Esophagus squamous epithelium (tissue), 4 donors: ENCODE measurements around the gene SEC14L5.

ENCODE experiments used
- POLR2A ChIP-seq, 4 donors: fragments of 450-650 bp; IDR thresholded peaks; one replicate each; pipeline ENCODE4 v1.6.1; 2017; ENCODE audit warnings: antibody characterized with exemption in 4 of 4, mild to moderate bottlenecking in 4 of 4, moderate library complexity in 3 of 4
- TF ChIP-seq, protein P1 (sequence below), 6 experiments: fragments of 450-650 bp in 4 of 6; fragments of 200-600 bp in 2 of 6; sonication (generic) in 2 of 6; IDR thresholded peaks; one replicate each; pipeline ENCODE4 v1.5.1; 2016 to 2019; ENCODE audit warnings: antibody characterized with exemption in 6 of 6, mild to moderate bottlenecking in 4 of 6, moderate library complexity in 4 of 6

DNA sequence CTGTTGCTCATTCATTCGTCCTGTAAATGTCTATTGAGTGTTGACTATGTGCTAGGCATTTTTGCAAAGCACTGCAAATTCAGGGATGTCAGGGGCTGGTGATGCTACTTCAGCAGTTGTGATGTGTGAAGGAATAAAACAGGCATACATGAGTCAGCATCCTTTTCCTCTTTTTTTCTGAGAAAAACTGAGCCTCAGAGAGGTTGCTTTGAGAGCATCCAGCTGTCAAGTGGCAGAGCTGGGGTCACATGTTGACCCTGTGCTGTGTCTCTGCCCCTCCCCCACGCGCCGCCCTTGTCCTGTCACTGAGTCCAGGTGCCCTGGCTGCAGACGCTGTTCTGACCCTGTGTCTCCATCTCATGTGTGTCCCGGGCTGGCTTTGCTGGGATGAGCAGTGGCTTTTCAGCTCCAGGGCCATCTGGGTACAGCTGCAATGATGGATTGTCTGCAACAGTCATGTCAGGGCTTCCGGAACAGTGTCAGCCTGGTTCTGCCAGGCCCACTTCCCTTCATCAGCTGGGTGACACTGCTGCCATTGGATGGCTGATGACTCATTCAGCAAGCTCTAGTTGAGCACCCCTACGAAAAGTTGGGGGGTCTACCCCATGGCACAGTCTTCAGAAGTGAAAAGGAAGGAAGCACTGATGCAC is 14.9 kb downstream of the SEC14L5 start:
- TF ChIP-seq, protein P1, sequence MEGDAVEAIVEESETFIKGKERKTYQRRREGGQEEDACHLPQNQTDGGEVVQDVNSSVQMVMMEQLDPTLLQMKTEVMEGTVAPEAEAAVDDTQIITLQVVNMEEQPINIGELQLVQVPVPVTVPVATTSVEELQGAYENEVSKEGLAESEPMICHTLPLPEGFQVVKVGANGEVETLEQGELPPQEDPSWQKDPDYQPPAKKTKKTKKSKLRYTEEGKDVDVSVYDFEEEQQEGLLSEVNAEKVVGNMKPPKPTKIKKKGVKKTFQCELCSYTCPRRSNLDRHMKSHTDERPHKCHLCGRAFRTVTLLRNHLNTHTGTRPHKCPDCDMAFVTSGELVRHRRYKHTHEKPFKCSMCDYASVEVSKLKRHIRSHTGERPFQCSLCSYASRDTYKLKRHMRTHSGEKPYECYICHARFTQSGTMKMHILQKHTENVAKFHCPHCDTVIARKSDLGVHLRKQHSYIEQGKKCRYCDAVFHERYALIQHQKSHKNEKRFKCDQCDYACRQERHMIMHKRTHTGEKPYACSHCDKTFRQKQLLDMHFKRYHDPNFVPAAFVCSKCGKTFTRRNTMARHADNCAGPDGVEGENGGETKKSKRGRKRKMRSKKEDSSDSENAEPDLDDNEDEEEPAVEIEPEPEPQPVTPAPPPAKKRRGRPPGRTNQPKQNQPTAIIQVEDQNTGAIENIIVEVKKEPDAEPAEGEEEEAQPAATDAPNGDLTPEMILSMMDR (IDR thresholded peaks at IDR 0.05): no peak
- TF ChIP-seq POLR2A (IDR thresholded peaks at IDR 0.05): no peak
